HEK293T (cell line): ENCODE data around the gene ECI2.

ENCODE experiments used
- CTCF ChIA-PET: fragments of 350-600 bp; formaldehyde crosslinking; extraction: SDS; loops from one replicate; lab custom pipeline; 2021; ENCODE audit warnings: antibody characterized with exemption, inconsistent platforms; lab: Yijun Ruan, JAX
- POLR2A ChIA-PET: fragments of 350-600 bp; formaldehyde crosslinking; extraction: SDS; loops from one replicate; lab custom pipeline; 2020; ENCODE audit warnings: antibody characterized with exemption, inconsistent platforms; lab: Yijun Ruan, JAX
- DNase-seq: peaks from one replicate; pipeline ENCODE4 v3.0.0; 2012; ENCODE audit warnings: mixed read lengths; ENCODE audit errors: extremely low spot score
- ARNT ChIP-seq: fragments of 450-650 bp; IDR thresholded peaks from 2 replicates; pipeline ENCODE4 v1.6.1; 2017; ENCODE audit warnings: mild to moderate bottlenecking
- BHLHE40 ChIP-seq: fragments of 450-650 bp; IDR thresholded peaks from 2 replicates; pipeline ENCODE4 v1.6.1; 2016; ENCODE audit warnings: mild to moderate bottlenecking, moderate library complexity, borderline replicate concordance
- CTBP1 ChIP-seq: fragments of 450-650 bp; IDR thresholded peaks from 2 replicates; pipeline ENCODE4 v1.6.1; 2016; ENCODE audit warnings: borderline replicate concordance
- ELF4 ChIP-seq: fragments of 450-650 bp; IDR thresholded peaks from 2 replicates; pipeline ENCODE4 v1.6.1; 2017; ENCODE audit warnings: antibody characterized with exemption
- FOXA1 ChIP-seq: fragments of 450-650 bp; IDR thresholded peaks from 2 replicates; pipeline ENCODE4 v1.6.1; 2016; ENCODE audit warnings: mild to moderate bottlenecking
- FOXK2 ChIP-seq: fragments of 450-650 bp; IDR thresholded peaks from 2 replicates; pipeline ENCODE4 v1.6.1; 2016; ENCODE audit warnings: mild to moderate bottlenecking
- FOXM1 ChIP-seq: fragments of 450-650 bp; IDR thresholded peaks from 2 replicates; pipeline ENCODE4 v1.6.1; 2017; ENCODE audit warnings: mild to moderate bottlenecking, borderline replicate concordance
- HDGF ChIP-seq: fragments of 450-650 bp; IDR thresholded peaks from 2 replicates; pipeline ENCODE4 v1.6.1; 2017; ENCODE audit warnings: antibody characterized with exemption, borderline replicate concordance
- L3MBTL2 ChIP-seq: fragments of 450-650 bp; conservative IDR thresholded peaks from 2 replicates; pipeline ENCODE4 v1.6.1; 2016; ENCODE audit warnings: mild to moderate bottlenecking
- LEF1 ChIP-seq: fragments of 450-650 bp; IDR thresholded peaks from 2 replicates; pipeline ENCODE4 v1.6.1; 2017; ENCODE audit warnings: mild to moderate bottlenecking, borderline replicate concordance
- NFRKB ChIP-seq: fragments of 450-650 bp; IDR thresholded peaks from 2 replicates; pipeline ENCODE4 v1.6.1; 2016; ENCODE audit warnings: mild to moderate bottlenecking, moderate library complexity
- PKNOX1 ChIP-seq: fragments of 450-650 bp; IDR thresholded peaks from 2 replicates; pipeline ENCODE4 v1.6.1; 2016
- SP1 ChIP-seq: fragments of 450-650 bp; IDR thresholded peaks from 2 replicates; pipeline ENCODE4 v1.6.1; 2017
- SUZ12 ChIP-seq: fragments of 450-650 bp; IDR thresholded peaks from 2 replicates; pipeline ENCODE4 v1.6.1; 2016; ENCODE audit warnings: mild to moderate bottlenecking
- TARDBP ChIP-seq: fragments of 450-650 bp; IDR thresholded peaks from 2 replicates; pipeline ENCODE4 v1.6.1; 2016
- ZNF384 ChIP-seq: fragments of 450-650 bp; IDR thresholded peaks from 2 replicates; pipeline ENCODE4 v1.6.1; 2016

ECI2 gene

GRCh38 chr6:4164456-4164855 is 29.1 kb upstream of the ECI2 start:
- CTCF ChIA-PET, result no interaction called here
- no peak for DNase-seq
- TF ChIP-seq L3MBTL2 (no peak), BHLHE40 (no peak), LEF1 (no peak)
- POLR2A ChIA-PET, result no interaction called here

GRCh38 chr6:4164117-4164442 is 28.7 kb upstream of the ECI2 start:
- POLR2A ChIA-PET, result no interaction called here
- TF ChIP-seq FOXM1 (no peak), CTBP1 (no peak), HDGF (no peak), ZNF384 (no peak), ELF4 (no peak), LEF1 (no peak), BHLHE40 (no peak), NFRKB (no peak), FOXK2 (no peak), ARNT (no peak), SP1 (no peak), L3MBTL2 (no peak), PKNOX1 (no peak), FOXA1 (no peak), TARDBP (no peak), SUZ12 (no peak)
- CTCF ChIA-PET, result no interaction called here
- no peak for DNase-seq

GRCh38 chr6:4163408-4164116 is 28.2 kb upstream of the ECI2 start:
- ChIA-PET POLR2A (no interaction called here), CTCF (no interaction called here)
- TF ChIP-seq ZNF384, result no peak
- TF ChIP-seq L3MBTL2, result no peak
- no peak for TF ChIP-seq CTBP1
- no peak for TF ChIP-seq NFRKB
- no peak for TF ChIP-seq ARNT
- TF ChIP-seq BHLHE40, result no peak
- no peak for TF ChIP-seq ELF4
- no peak for DNase-seq

GRCh38 chr6:4162370-4162769 is 27.0 kb upstream of the ECI2 start:
- no peak for DNase-seq
- TF ChIP-seq SP1 (no peak), SUZ12 (no peak), ELF4 (no peak), HDGF (no peak), LEF1 (no peak), L3MBTL2 (no peak), ZNF384 (no peak), PKNOX1 (no peak), FOXK2 (no peak), TARDBP (no peak), CTBP1 (no peak), NFRKB (no peak)
- CTCF ChIA-PET, result no interaction called here
- POLR2A ChIA-PET, result no interaction called here

- ChIA-PET CTCF (no interaction called here), POLR2A (no interaction called here)
- no peak for TF ChIP-seq BHLHE40
- no peak for TF ChIP-seq ELF4
- no peak for TF ChIP-seq ARNT
- no peak for TF ChIP-seq LEF1
- no peak for TF ChIP-seq PKNOX1
- no peak for TF ChIP-seq L3MBTL2
- no peak for DNase-seq
Measured at GRCh38 chr6:4159491-4159890, 24.1 kb upstream of the ECI2 start.

GRCh38 chr6:4157506-4157905 is 22.1 kb upstream of the ECI2 start:
- ChIA-PET CTCF (no interaction called here), POLR2A (interaction anchor here (0.7 kb wide), 1 partner anchor 136 kb away, joined by 3 read pairs; no protein-coding TSS in a partner anchor)
- DNase-seq, result no peak
- TF ChIP-seq TARDBP, result no peak
- no peak for TF ChIP-seq ZNF384
- TF ChIP-seq SUZ12, result no peak
- no peak for TF ChIP-seq ELF4
- TF ChIP-seq LEF1, result no peak
- TF ChIP-seq SP1, result no peak
- TF ChIP-seq HDGF, result no peak
- no peak for TF ChIP-seq L3MBTL2
- TF ChIP-seq FOXM1, result no peak
- TF ChIP-seq FOXK2, result no peak
- no peak for TF ChIP-seq NFRKB
- TF ChIP-seq ARNT, result no peak
- no peak for TF ChIP-seq FOXA1
